A549 (cell line): ENCODE results near the gene OR1F1. TPM values are rescaled to one million over a fixed set of nuclear protein-coding genes. Genes with fewer than 3 reads are reported as not detected.

Source experiments
- ATAC-seq, 2 experiments: fragments of 200-7000 bp in 1 of 2; fragments of >200 bp in 1 of 2; cut with Nextera tagmentation in 1 of 2; cut with Tn5 transposase in 1 of 2; 3 replicates each; pipeline versions ENCODE4 v1.8.0 to v1.9.1; 2018 to 2020; ENCODE audit warnings: mild to moderate bottlenecking in 1 of 2, moderate library complexity in 1 of 2
- CTCF ChIA-PET: fragments of 300-600 bp; sonication (Branson Sonifier 250); formaldehyde crosslinking; extraction: SDS; loops from one replicate; lab custom pipeline; 2021; ENCODE audit warnings: antibody characterized with exemption, inconsistent platforms; lab: Yijun Ruan, JAX
- POLR2A ChIA-PET: fragments of 350-600 bp; formaldehyde crosslinking; extraction: SDS; loops from one replicate; lab custom pipeline; 2021; ENCODE audit warnings: antibody characterized with exemption, inconsistent platforms; lab: Yijun Ruan, JAX
- DNase-seq, 2 experiments: peaks; one replicate each; pipeline versions ENCODE4 v3.0.0 to v3.0.0-alpha.2; 2011 to 2016; ENCODE audit warnings: low read depth in 1 of 2, low spot score in 1 of 2
- FAIRE-seq: peaks from 2 replicates; lab custom pipeline; 2011; peaks lifted over from hg19 to GRCh38; lab: Jason Lieb, UNC
- H3K27ac ChIP-seq, 2 experiments: fragments of >200 bp; sonication (Bioruptor Twin); formaldehyde crosslinking; 3 replicates each; pipeline ENCODE4 v1.5.1; 2016 to 2017
- H3K4me1 ChIP-seq: fragments of >200 bp; sonication (Bioruptor Twin); formaldehyde crosslinking; 3 replicates; pipeline ENCODE4 v1.6.1; 2016
- H3K4me2 ChIP-seq: fragments of >200 bp; sonication (Bioruptor Twin); formaldehyde crosslinking; 3 replicates; pipeline ENCODE4 v1.6.1; 2016
- H3K4me3 ChIP-seq: fragments of >200 bp; sonication (Bioruptor Twin); formaldehyde crosslinking; 3 replicates; pipeline ENCODE4 v1.5.1; 2016
- H3K9me3 ChIP-seq: fragments of >200 bp; sonication (Bioruptor Twin); formaldehyde crosslinking; 3 replicates; pipeline ENCODE4 v1.6.1; 2016
- BCL3 ChIP-seq: fragments of >200 bp; sonication (Bioruptor Twin); formaldehyde crosslinking; IDR thresholded peaks from 3 replicates; pipeline ENCODE4 v1.6.1; 2016
- CBX8 ChIP-seq: fragments of 200-600 bp; sonication (generic); IDR thresholded peaks from 2 replicates; pipeline ENCODE4 v1.6.1; 2016
- CEBPB ChIP-seq, 2 experiments: fragments of >200 bp in 1 of 2; sonication (Bioruptor Twin) in 1 of 2; formaldehyde crosslinking in 1 of 2; IDR thresholded peaks; 2 replicates each; pipeline ENCODE4 v1.6.1; 2012 to 2016
- CHD2 ChIP-seq: fragments of 150-350 bp; IDR thresholded peaks from 2 replicates; pipeline ENCODE4 v1.6.1; 2014; ENCODE audit warnings: low read length; ENCODE audit not compliant: partially characterized antibody
- E2F6 ChIP-seq: IDR thresholded peaks from 2 replicates; pipeline ENCODE4 v1.6.1; 2012; ENCODE audit warnings: low read depth, borderline replicate concordance
- EHF ChIP-seq: fragments of 250-450 bp; sonication (Bioruptor Pico); IDR thresholded peaks from 2 replicates; pipeline ENCODE4 v1.5.0; 2020; ENCODE audit warnings: mild to moderate bottlenecking
- EP300 ChIP-seq, 2 experiments: fragments of >200 bp; sonication (Bioruptor Twin); formaldehyde crosslinking; IDR thresholded peaks; 2 replicates in 1 of 2; 3 replicates in 1 of 2; pipeline ENCODE4 v1.6.1; 2016 to 2017
- ESRRA ChIP-seq: fragments of 150-350 bp; IDR thresholded peaks from 2 replicates; pipeline ENCODE4 v1.6.1; 2014; ENCODE audit warnings: mild to moderate bottlenecking, low read length, borderline replicate concordance
- FOSL2 ChIP-seq, 2 experiments: fragments of 450-650 bp in 1 of 2; fragments of >200 bp in 1 of 2; sonication (Bioruptor Twin) in 1 of 2; formaldehyde crosslinking; IDR thresholded peaks; 2 replicates each; pipeline versions ENCODE4 v1.5.0 to v1.6.1; 2016 to 2020; ENCODE audit warnings: mild to moderate bottlenecking in 1 of 2, moderate library complexity in 1 of 2
- FOXS1 ChIP-seq: fragments of 250-450 bp; sonication (Bioruptor Pico); IDR thresholded peaks from 2 replicates; pipeline ENCODE4 v1.5.0; 2020; ENCODE audit warnings: mild to moderate bottlenecking, moderate library complexity
- HEYL ChIP-seq: fragments of 250-450 bp; sonication (Bioruptor Pico); IDR thresholded peaks from 2 replicates; pipeline ENCODE4 v1.8.0; 2021; ENCODE audit warnings: mild to moderate bottlenecking, moderate library complexity
- HOXA7 ChIP-seq: fragments of 250-450 bp; sonication (Bioruptor Pico); IDR thresholded peaks from 2 replicates; pipeline ENCODE4 v1.5.0; 2020; ENCODE audit warnings: mild to moderate bottlenecking, moderate library complexity
- HOXB13 ChIP-seq: fragments of 250-450 bp; sonication (Bioruptor Pico); IDR thresholded peaks from 2 replicates; pipeline ENCODE4 v1.5.0; 2020; ENCODE audit warnings: low read depth, mild to moderate bottlenecking, moderate library complexity
- JUN ChIP-seq, 2 experiments: fragments of >200 bp; sonication (Bioruptor Twin); formaldehyde crosslinking; IDR thresholded peaks; 2 replicates in 1 of 2; 3 replicates in 1 of 2; pipeline ENCODE4 v1.6.1; 2016 to 2017
- JUNB ChIP-seq: fragments of >200 bp; sonication (Bioruptor Twin); formaldehyde crosslinking; IDR thresholded peaks from 2 replicates; pipeline ENCODE4 v1.6.1; 2016
- KDM5A ChIP-seq: fragments of 200-600 bp; sonication (generic); IDR thresholded peaks from 2 replicates; pipeline ENCODE4 v1.6.1; 2016; ENCODE audit warnings: antibody characterized with exemption, mild to moderate bottlenecking
- MAX ChIP-seq: IDR thresholded peaks from 2 replicates; pipeline ENCODE4 v1.6.1; 2012
- MAZ ChIP-seq: fragments of 150-350 bp; IDR thresholded peaks from 2 replicates; pipeline ENCODE4 v1.6.1; 2014; ENCODE audit warnings: antibody characterized with exemption, low read depth, low read length, borderline replicate concordance
- NR3C1 ChIP-seq: fragments of >200 bp; sonication (Bioruptor Twin); formaldehyde crosslinking; IDR thresholded peaks from 3 replicates; pipeline ENCODE4 v1.6.1; 2017
- PBX3 ChIP-seq: IDR thresholded peaks from 2 replicates; pipeline ENCODE4 v1.6.1; 2012
- RFX5 ChIP-seq: fragments of 450-650 bp; IDR thresholded peaks from 2 replicates; pipeline ENCODE4 v1.7.1; 2014; ENCODE audit warnings: antibody characterized with exemption, mild to moderate bottlenecking, moderate library complexity
- SREBF2 ChIP-seq: fragments of 450-650 bp; IDR thresholded peaks from 2 replicates; pipeline ENCODE4 v1.6.1; 2014; ENCODE audit warnings: mild to moderate bottlenecking, moderate library complexity
- TFCP2L1 ChIP-seq: fragments of 250-450 bp; sonication (Bioruptor Pico); IDR thresholded peaks from 2 replicates; pipeline ENCODE4 v1.5.0; 2021; ENCODE audit warnings: mild to moderate bottlenecking
- ZC3H11A ChIP-seq: fragments of 450-650 bp; IDR thresholded peaks from 2 replicates; pipeline ENCODE4 v1.6.1; 2014; ENCODE audit warnings: antibody characterized with exemption, mild to moderate bottlenecking
- ZFP36 ChIP-seq: fragments of 450-650 bp; IDR thresholded peaks from 2 replicates; pipeline ENCODE4 v1.6.1; 2014; ENCODE audit warnings: borderline replicate concordance; ENCODE audit not compliant: partially characterized antibody
- ZNF302 ChIP-seq: fragments of 250-450 bp; sonication (Bioruptor Pico); IDR thresholded peaks from 2 replicates; pipeline ENCODE4 v1.9.0; 2021; ENCODE audit warnings: inconsistent platforms, mild to moderate bottlenecking, moderate library complexity
- WGBS: methylation state at CpG from one replicate; pipeline ENCODE4 v1.1.6; 2017; ENCODE audit errors: missing lambda C conversion rate; 5-methylcytosine and 5-hydroxymethylcytosine counted together
- polyA plus RNA-seq, 4 experiments: library from polyadenylated mRNA; depleted of rRNA in 3 of 4; stranded (reverse); fragments of >200 nt; fragmentation: RNase III in 1 of 4; extraction: RNeasy Plus Mini Kit Qiagen cat#74134 plus additional on column Dnase treatment in 1 of 4; gene quantifications; 2 replicates in 3 of 4; 3 replicates in 1 of 4; pipeline ENCODE4 v1.2.3, GENCODE V29; 2011 to 2017
- TF ChIP-seq, protein P1 (sequence below): fragments of 150-350 bp; IDR thresholded peaks from 2 replicates; pipeline ENCODE4 v1.6.1; 2014; ENCODE audit warnings: low read depth, mild to moderate bottlenecking, low read length
- TF ChIP-seq, protein P2 (sequence below): fragments of >200 bp; sonication (Bioruptor Twin); formaldehyde crosslinking; IDR thresholded peaks from 2 replicates; pipeline ENCODE4 v1.6.1; 2016
- TF ChIP-seq, protein P3 (sequence below): fragments of 250-450 bp; sonication (Bioruptor Pico); IDR thresholded peaks from 2 replicates; pipeline ENCODE4 v1.5.0; 2020; ENCODE audit warnings: low read depth, mild to moderate bottlenecking, moderate library complexity

Gene OR1F1
- polyA plus RNA-seq, 2 of the 4 experiments (the other 2 are of a cell fraction): 0.31 to 1.3 TPM

GRCh38 chr16:3174618-3175148 lies 13.3 kb upstream of the OR1F1 start:
- no peak; a peak in 1 of 6 replicates for ATAC-seq
- peak overlapping the region; percentile 51 for H3K4me3 ChIP-seq
- CTCF ChIA-PET: interaction anchor here (0.6 to 5.5 kb wide), 16 partner anchors 9 to 142 kb away, joined by 3 to 40 read pairs (median 5); partner anchors contain the start of gene IL32
- H3K27ac ChIP-seq: peak overlapping the region; percentile 47 to 79; a peak in 5 of 6 replicates
- H3K4me1 ChIP-seq: peaks cover 20% of the 10 kb centered on the region; the same call in 2 of the 3 replicates
- FAIRE-seq: no peak
- H3K9me3 ChIP-seq: no peaks in the 10 kb centered on the region
- POLR2A ChIA-PET: interaction anchor here (0.6 to 1.5 kb wide), 5 partner anchors 8 to 209 kb away, joined by 3 to 6 read pairs (median 3); partner anchors contain the start of gene ZNF213
- H3K4me2 ChIP-seq: peak overlapping the region; percentile 76
- DNase-seq: no peak
- WGBS: 13% methylated on average over 23 of the region's 28 CpGs
- no peak for TF ChIP-seq HOXB13
- TF ChIP-seq MAX: no peak
- no peak for TF ChIP-seq KDM5A
- TF ChIP-seq BCL3: no peak
- TF ChIP-seq ESRRA: no peak
- no peak for TF ChIP-seq ZNF302 (CRISPR knock-in tag)
- no peak for TF ChIP-seq ZFP36
- no peak for TF ChIP-seq TFCP2L1
- TF ChIP-seq CBX8: no peak
- TF ChIP-seq, protein P1, sequence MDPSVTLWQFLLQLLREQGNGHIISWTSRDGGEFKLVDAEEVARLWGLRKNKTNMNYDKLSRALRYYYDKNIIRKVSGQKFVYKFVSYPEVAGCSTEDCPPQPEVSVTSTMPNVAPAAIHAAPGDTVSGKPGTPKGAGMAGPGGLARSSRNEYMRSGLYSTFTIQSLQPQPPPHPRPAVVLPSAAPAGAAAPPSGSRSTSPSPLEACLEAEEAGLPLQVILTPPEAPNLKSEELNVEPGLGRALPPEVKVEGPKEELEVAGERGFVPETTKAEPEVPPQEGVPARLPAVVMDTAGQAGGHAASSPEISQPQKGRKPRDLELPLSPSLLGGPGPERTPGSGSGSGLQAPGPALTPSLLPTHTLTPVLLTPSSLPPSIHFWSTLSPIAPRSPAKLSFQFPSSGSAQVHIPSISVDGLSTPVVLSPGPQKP: no peak
- TF ChIP-seq EP300 (IDR thresholded peaks at IDR 0.05): no peak
- TF ChIP-seq HEYL (CRISPR knock-in tag): no peak
- TF ChIP-seq CHD2: no peak

DNA sequence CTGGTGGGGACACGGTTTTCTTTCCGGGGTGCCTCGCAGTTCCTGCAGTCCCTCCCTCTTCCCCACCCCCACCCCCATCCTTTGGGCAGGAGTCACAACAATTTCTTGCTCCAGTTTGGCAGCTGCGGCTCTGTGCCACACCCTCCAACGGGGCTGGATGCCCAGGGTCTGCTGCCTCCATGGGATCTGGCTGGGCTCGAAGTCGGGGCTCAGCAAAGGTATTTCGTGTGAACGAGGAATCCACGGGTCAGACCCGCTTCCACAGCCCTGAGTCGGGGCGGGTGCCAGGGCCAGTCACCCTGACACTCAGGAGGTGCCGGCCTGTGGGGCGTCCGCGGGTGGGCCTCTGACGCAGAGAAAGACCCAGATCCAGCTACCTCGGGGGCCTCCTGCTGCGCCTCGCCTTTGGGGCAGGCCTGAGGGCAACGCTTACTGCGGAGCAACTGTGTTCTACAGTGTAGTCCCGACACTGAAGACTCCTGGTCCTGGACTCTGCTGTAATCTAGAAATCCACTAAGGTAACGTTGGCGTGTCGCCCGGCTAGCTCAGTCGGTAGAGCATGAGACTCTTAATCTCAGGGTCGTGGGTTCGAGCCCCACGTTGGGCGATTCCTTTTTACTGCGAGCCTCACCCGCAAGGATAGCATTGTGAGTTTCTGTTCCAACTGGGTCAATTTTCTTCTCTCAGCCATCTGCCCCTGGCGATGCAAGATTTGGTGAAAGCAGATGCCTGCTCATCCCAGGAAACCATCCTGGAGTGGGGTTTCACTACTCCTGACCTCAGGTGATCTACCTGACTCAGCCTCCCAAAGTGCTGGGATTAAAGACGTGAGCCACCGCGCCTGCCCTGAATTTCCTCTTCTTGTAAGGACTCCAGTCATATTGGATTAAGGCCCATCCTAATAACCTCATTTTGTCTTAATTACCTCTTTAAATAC lies 12.6 kb upstream of the OR1F1 start:
- DNase-seq (peak; percentile 71 to 91), ATAC-seq (peak; percentile 51 to 63), FAIRE-seq (no peak)
- CTCF ChIA-PET: interaction anchor here (0.9 to 5.5 kb wide), 7 partner anchors 8 to 46 kb away, joined by 3 to 40 read pairs (median 19); no protein-coding TSS in a partner anchor
- WGBS: 9% methylated on average over 26 of the region's 39 CpGs
- peak overlapping the region; percentile 51 for H3K4me3 ChIP-seq
- H3K9me3 ChIP-seq: no peaks in the 10 kb centered on the region
- H3K27ac ChIP-seq: peak overlapping the region; percentile 47 to 79; a peak in 5 of 6 replicates
- POLR2A ChIA-PET: interaction anchor here (0.6 to 1.5 kb wide), 5 partner anchors 12 to 210 kb away, joined by 3 to 6 read pairs (median 4); partner anchors contain the start of gene ZNF213
- peak overlapping the region; percentile 76 for H3K4me2 ChIP-seq
- peaks cover 20% of the 10 kb centered on the region; the same call in 2 of the 3 replicates for H3K4me1 ChIP-seq
- TF ChIP-seq SREBF2 (peak; percentile 74), JUN (IDR thresholded peaks at IDR 0.05) (peak in 1 of 2 experiments; percentile 27; a peak in 1 of 5 replicates), CEBPB (IDR thresholded peaks at IDR 0.05) (0 out of 4 replicates have a peak, but pooled peaks of 1 of the 2 experiments have one; percentile 21), HOXA7 (CRISPR knock-in tag) (no peak), KDM5A (no peak), ZNF302 (CRISPR knock-in tag) (no peak), MAZ (no peak), JUNB (no peak), RFX5 (no peak), FOSL2 (IDR thresholded peaks at IDR 0.05) (no peak), FOSL2 (CRISPR knock-in tag; IDR thresholded peaks at IDR 0.05) (no peak), ESRRA (no peak), PBX3 (no peak), E2F6 (peak; percentile 56; the same call in 1 of the 2 replicates), FOXS1 (CRISPR knock-in tag) (no peak), ZC3H11A (no peak), EHF (CRISPR knock-in tag) (no peak), CBX8 (no peak), NR3C1 (no peak)
- TF ChIP-seq, protein P2, sequence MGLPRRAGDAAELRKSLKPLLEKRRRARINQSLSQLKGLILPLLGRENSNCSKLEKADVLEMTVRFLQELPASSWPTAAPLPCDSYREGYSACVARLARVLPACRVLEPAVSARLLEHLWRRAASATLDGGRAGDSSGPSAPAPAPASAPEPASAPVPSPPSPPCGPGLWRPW: no peak
- TF ChIP-seq, protein P3, sequence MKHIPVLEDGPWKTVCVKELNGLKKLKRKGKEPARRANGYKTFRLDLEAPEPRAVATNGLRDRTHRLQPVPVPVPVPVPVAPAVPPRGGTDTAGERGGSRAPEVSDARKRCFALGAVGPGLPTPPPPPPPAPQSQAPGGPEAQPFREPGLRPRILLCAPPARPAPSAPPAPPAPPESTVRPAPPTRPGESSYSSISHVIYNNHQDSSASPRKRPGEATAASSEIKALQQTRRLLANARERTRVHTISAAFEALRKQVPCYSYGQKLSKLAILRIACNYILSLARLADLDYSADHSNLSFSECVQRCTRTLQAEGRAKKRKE: no peak
